Measurements from ENCODE around the gene MOB3B. TPM values are rescaled to one million over a fixed set of nuclear protein-coding genes. Genes with fewer than 3 reads are reported as not detected.

MOB3B gene
- total and polyA plus RNA-seq, 10 of the 15 experiments (the other 5 are each of a cell fraction or from before 2014, with no cell fraction given): 0.44 to 2.7 (median 0.91) TPM

DNA sequence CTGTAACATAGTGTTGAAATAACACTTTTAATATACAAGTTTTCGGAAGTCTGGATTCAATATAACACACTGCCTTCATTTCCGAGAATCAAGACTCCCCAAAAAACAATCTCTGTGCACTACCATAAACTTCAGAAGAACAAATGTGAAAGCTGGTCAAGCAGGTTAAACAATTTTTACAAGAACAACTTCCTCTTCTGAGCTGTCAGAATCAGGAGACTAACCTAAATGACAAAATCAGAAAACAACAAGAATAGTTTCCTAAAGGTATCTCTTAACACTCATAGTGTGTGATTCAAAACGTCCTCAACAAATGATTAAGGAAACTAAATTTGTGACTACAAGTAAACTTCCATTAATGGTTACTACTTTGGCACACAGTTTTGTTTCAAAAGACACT is 32.1 kb upstream of the MOB3B start:
- no peaks in the 10 kb centered on the region for H3K9me3 ChIP-seq (replicated peaks; ENCODE audit: control insufficient read depth, insufficient read depth, low read length)
- no peaks in the 10 kb centered on the region for H3K79me2 ChIP-seq (ENCODE audit: control insufficient read depth, insufficient read depth, low read length)
- no TSS peak for BruUV-seq (replicated peaks)
- RAD21 ChIA-PET (ENCODE audit: unreplicated experiment): no interaction called here
- SMC1A ChIA-PET (ENCODE audit: uncharacterized antibody, unreplicated experiment): interaction anchor here (0.6 to 5.5 kb wide), 5 partner anchors 11 to 372 kb away, joined by 4 to 40 read pairs (median 8); partner anchors contain the start of gene C9orf72
- no peak overlapping the region for H3K4me2 ChIP-seq (ENCODE audit: control insufficient read depth, insufficient read depth)
- in situ Hi-C loops (cut with MboI) (no loop called here), intact Hi-C loops (cut with micrococcal nuclease; ENCODE audit: unreplicated experiment) (no loop called here)
- peak; percentile 77 for FAIRE-seq
- peak; percentile 60 for ATAC-seq
- POLR2A ChIA-PET: no interaction called here
- H4K20me1 ChIP-seq (ENCODE audit: control insufficient read depth, insufficient read depth): no peaks in the 10 kb centered on the region
- CTCF ChIA-PET: interaction anchor here (0.9 to 3.2 kb wide), 2 partner anchors 32 to 229 kb away, joined by 4 to 13 read pairs; partner anchors contain the start of gene MOB3B
- WGBS (ENCODE audit: insufficient coverage, insufficient replicate concordance, low lambda C conversion rate, missing lambda C conversion rate): 34% methylated on average over 3 of the region's 3 CpGs
- no peak overlapping the region for H3K27ac ChIP-seq (ENCODE audit: control insufficient read depth, insufficient read depth)
- no peak for DNase-seq (ENCODE audit: low read depth, low spot score)
- no peaks in the 10 kb centered on the region for H3K36me3 ChIP-seq (ENCODE audit: control insufficient read depth in 2 of 2, insufficient read depth in 2 of 2, low read length in 1 of 2)
- no peak overlapping the region for H2AFZ ChIP-seq (ENCODE audit: control insufficient read depth, low read depth, low read length)
- TF ChIP-seq NFIC (IDR thresholded peaks at IDR 0.05; ENCODE audit: low read depth, low read length) (0 out of 2 replicates have a peak, but pooled peaks have one; percentile 21), TAF1 (IDR thresholded peaks at IDR 0.05; ENCODE audit: borderline replicate concordance, low read depth, low read length) (no peak), MEF2A (IDR thresholded peaks at IDR 0.05; ENCODE audit: insufficient read depth, low read depth, low read length) (0 out of 2 replicates have a peak, but pooled peaks have one; percentile 31), JUNB (IDR thresholded peaks at IDR 0.05) (peak; percentile 53), IKZF2 (IDR thresholded peaks at IDR 0.05) (0 out of 4 replicates have a peak, but pooled peaks of 1 of the 2 experiments have one; percentile 10)
- H3K4me3 ChIP-seq: no peak overlapping the region
- H3K9ac ChIP-seq (ENCODE audit: control insufficient read depth, insufficient read depth, low read length): no peak overlapping the region
- H3K4me1 ChIP-seq (ENCODE audit: control insufficient read depth, insufficient read depth, low read length): peaks cover 10% of the 10 kb centered on the region; the same call in 1 of the 2 replicates
- H3K27me3 ChIP-seq (replicated peaks in 1 of 2; ENCODE audit: control insufficient read depth in 2 of 2, insufficient read depth in 2 of 2, low read length in 1 of 2): no peaks in the 10 kb centered on the region

DNA sequence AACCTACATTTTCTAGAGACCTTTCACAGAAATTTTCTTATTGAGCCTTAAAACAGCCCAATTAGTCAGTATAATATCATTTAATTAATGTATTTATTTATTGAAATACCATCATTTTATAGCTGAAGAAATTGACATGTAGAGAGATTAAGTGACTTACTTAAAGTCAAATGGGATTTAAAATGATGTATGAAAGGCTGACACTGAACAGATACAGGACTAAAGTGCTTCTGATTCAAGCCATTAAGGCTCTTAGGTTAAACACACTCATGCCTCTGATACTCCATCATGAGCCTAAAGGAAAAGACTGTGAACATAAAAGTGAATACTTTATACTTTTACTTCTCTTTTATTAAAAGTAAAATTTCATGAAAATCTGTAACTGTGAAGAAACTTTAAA is 30.8 kb upstream of the MOB3B start:
- CTCF ChIA-PET: interaction anchor here (0.6 to 3.2 kb wide), 4 partner anchors 13 to 266 kb away, joined by 3 to 13 read pairs (median 6); partner anchors contain the start of gene MOB3B
- in situ Hi-C loops (cut with MboI): no loop called here
- peak; percentile 18 for FAIRE-seq
- TF ChIP-seq RELA (IDR thresholded peaks at IDR 0.05; ENCODE audit: borderline replicate concordance, partially characterized antibody) (no peak), STAT1 (conservative IDR thresholded peaks at IDR 0.05) (no peak), ZZZ3 (IDR thresholded peaks at IDR 0.05; ENCODE audit: control insufficient read depth, insufficient read length, low read depth) (no peak)
- TF ChIP-seq, protein P1, sequence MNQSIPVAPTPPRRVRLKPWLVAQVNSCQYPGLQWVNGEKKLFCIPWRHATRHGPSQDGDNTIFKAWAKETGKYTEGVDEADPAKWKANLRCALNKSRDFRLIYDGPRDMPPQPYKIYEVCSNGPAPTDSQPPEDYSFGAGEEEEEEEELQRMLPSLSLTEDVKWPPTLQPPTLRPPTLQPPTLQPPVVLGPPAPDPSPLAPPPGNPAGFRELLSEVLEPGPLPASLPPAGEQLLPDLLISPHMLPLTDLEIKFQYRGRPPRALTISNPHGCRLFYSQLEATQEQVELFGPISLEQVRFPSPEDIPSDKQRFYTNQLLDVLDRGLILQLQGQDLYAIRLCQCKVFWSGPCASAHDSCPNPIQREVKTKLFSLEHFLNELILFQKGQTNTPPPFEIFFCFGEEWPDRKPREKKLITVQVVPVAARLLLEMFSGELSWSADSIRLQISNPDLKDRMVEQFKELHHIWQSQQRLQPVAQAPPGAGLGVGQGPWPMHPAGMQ (IDR thresholded peaks at IDR 0.05; ENCODE audit: borderline replicate concordance): no peak
- TF ChIP-seq, protein P2, sequence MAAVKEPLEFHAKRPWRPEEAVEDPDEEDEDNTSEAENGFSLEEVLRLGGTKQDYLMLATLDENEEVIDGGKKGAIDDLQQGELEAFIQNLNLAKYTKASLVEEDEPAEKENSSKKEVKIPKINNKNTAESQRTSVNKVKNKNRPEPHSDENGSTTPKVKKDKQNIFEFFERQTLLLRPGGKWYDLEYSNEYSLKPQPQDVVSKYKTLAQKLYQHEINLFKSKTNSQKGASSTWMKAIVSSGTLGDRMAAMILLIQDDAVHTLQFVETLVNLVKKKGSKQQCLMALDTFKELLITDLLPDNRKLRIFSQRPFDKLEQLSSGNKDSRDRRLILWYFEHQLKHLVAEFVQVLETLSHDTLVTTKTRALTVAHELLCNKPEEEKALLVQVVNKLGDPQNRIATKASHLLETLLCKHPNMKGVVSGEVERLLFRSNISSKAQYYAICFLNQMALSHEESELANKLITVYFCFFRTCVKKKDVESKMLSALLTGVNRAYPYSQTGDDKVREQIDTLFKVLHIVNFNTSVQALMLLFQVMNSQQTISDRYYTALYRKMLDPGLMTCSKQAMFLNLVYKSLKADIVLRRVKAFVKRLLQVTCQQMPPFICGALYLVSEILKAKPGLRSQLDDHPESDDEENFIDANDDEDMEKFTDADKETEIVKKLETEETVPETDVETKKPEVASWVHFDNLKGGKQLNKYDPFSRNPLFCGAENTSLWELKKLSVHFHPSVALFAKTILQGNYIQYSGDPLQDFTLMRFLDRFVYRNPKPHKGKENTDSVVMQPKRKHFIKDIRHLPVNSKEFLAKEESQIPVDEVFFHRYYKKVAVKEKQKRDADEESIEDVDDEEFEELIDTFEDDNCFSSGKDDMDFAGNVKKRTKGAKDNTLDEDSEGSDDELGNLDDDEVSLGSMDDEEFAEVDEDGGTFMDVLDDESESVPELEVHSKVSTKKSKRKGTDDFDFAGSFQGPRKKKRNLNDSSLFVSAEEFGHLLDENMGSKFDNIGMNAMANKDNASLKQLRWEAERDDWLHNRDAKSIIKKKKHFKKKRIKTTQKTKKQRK (IDR thresholded peaks at IDR 0.05; ENCODE audit: low read depth, low read length): no peak
- TF ChIP-seq, protein P3, sequence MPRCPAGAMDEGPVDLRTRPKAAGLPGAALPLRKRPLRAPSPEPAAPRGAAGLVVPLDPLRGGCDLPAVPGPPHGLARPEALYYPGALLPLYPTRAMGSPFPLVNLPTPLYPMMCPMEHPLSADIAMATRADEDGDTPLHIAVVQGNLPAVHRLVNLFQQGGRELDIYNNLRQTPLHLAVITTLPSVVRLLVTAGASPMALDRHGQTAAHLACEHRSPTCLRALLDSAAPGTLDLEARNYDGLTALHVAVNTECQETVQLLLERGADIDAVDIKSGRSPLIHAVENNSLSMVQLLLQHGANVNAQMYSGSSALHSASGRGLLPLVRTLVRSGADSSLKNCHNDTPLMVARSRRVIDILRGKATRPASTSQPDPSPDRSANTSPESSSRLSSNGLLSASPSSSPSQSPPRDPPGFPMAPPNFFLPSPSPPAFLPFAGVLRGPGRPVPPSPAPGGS (IDR thresholded peaks at IDR 0.05; ENCODE audit: borderline replicate concordance, insufficient read depth, low read depth, low read length, poor library complexity, severe bottlenecking): no peak

More for the DNA sequence above, 30.8 kb upstream of the MOB3B start:
- H3K27ac ChIP-seq (ENCODE audit: control insufficient read depth, insufficient read depth): no peak overlapping the region
- H3K4me3 ChIP-seq: no peak overlapping the region
- no TSS peak for BruUV-seq (replicated peaks)
- no peak overlapping the region for H3K4me2 ChIP-seq (ENCODE audit: control insufficient read depth, insufficient read depth)
- intact Hi-C loops (cut with micrococcal nuclease; ENCODE audit: unreplicated experiment): no loop called here
- H2AFZ ChIP-seq (ENCODE audit: control insufficient read depth, low read depth, low read length): no peak overlapping the region
- H3K79me2 ChIP-seq (ENCODE audit: control insufficient read depth, insufficient read depth, low read length): no peaks in the 10 kb centered on the region
- no peak overlapping the region for H3K9ac ChIP-seq (ENCODE audit: control insufficient read depth, insufficient read depth, low read length)
- DNase-seq (ENCODE audit: low read depth, low spot score) (no peak), ATAC-seq (no peak)
- H3K27me3 ChIP-seq (replicated peaks in 1 of 2; ENCODE audit: control insufficient read depth in 2 of 2, insufficient read depth in 2 of 2, low read length in 1 of 2): no peaks in the 10 kb centered on the region
- ChIA-PET RAD21 (ENCODE audit: unreplicated experiment) (interaction anchor here (1.4 kb wide), 1 partner anchor 9 kb away, joined by 4 read pairs; no protein-coding TSS in a partner anchor), SMC1A (ENCODE audit: uncharacterized antibody, unreplicated experiment) (interaction anchor here (0.8 to 5.5 kb wide), 9 partner anchors 9 to 234 kb away, joined by 3 to 40 read pairs (median 7); partner anchors contain the start of gene C9orf72), POLR2A (interaction anchor here (1.8 kb wide), 1 partner anchor 13 kb away, joined by 7 read pairs; the partner anchor contains the start of gene C9orf72)
- H3K36me3 ChIP-seq (ENCODE audit: control insufficient read depth in 2 of 2, insufficient read depth in 2 of 2, low read length in 1 of 2): peaks cover 0 to 2% of the 10 kb centered on the region in 2 experiments; a peak in 1 of 4 replicates
- H4K20me1 ChIP-seq (ENCODE audit: control insufficient read depth, insufficient read depth): no peaks in the 10 kb centered on the region
- H3K4me1 ChIP-seq (ENCODE audit: control insufficient read depth, insufficient read depth, low read length): peaks cover 9% of the 10 kb centered on the region; the same call in 1 of the 2 replicates
- no peaks in the 10 kb centered on the region for H3K9me3 ChIP-seq (replicated peaks; ENCODE audit: control insufficient read depth, insufficient read depth, low read length)

All from GM12878 (cell line).